SU-DHL-6 (cell line): ENCODE results near the gene GRIK1.

Experiments used
- H2AFZ ChIP-seq: fragments of 200-600 bp; sonication (generic); 2 replicates; pipeline ENCODE4 v1.6.1; 2014; ENCODE audit warnings: low read depth, mild to moderate bottlenecking, moderate library complexity, mixed read lengths, antibody characterized with exemption, low read length; ENCODE audit not compliant: severe bottlenecking
- H3F3A ChIP-seq: fragments of 200-600 bp; shearing (Covaris generic); 2 replicates; pipeline ENCODE4 v1.6.0; 2016; ENCODE audit warnings: antibody characterized with exemption, mild to moderate bottlenecking; ENCODE audit not compliant: insufficient read depth
- H3K27ac ChIP-seq: fragments of 200-600 bp; sonication (generic); 2 replicates; pipeline ENCODE4 v1.5.1; 2016; ENCODE audit warnings: low read depth, mild to moderate bottlenecking, low read length, moderate library complexity, mixed read lengths
- H3K27me3 ChIP-seq: fragments of 200-600 bp; sonication (generic), shearing (Covaris generic); 2 replicates; pipeline ENCODE4 v1.6.0; 2014; ENCODE audit warnings: mild to moderate bottlenecking, low read length
- H3K36me3 ChIP-seq: fragments of 200-600 bp; sonication (generic); 2 replicates; pipeline ENCODE4 v1.6.1; 2014; ENCODE audit warnings: mild to moderate bottlenecking, low read length, mixed read lengths
- H3K4me2 ChIP-seq: fragments of 300-600, 200-600 bp; shearing (Covaris generic), sonication (generic); 2 replicates; pipeline ENCODE4 v1.6.0; 2014; ENCODE audit warnings: low read length, low read depth, mild to moderate bottlenecking; ENCODE audit not compliant: poor library complexity, severe bottlenecking
- H3K4me3 ChIP-seq: fragments of 200-600 bp; sonication (generic); 2 replicates; pipeline ENCODE4 v1.5.1; 2014; ENCODE audit warnings: antibody characterized with exemption, low read length, mild to moderate bottlenecking, mixed read lengths; ENCODE audit not compliant: insufficient read depth, poor library complexity, severe bottlenecking
- H3K79me2 ChIP-seq: fragments of 200-600 bp; sonication (generic); 2 replicates; pipeline ENCODE4 v1.6.1; 2014; ENCODE audit warnings: mild to moderate bottlenecking, low read length, moderate library complexity; ENCODE audit not compliant: insufficient read depth
- H3K9ac ChIP-seq: fragments of 200-600 bp; sonication (generic); 2 replicates; pipeline ENCODE4 v1.7.0; 2014; ENCODE audit warnings: mild to moderate bottlenecking, low read length
- H3K9me2 ChIP-seq: fragments of 200-600 bp; sonication (generic); replicated peaks from 2 replicates; pipeline ENCODE4 v1.6.1; 2014; ENCODE audit warnings: low read length; ENCODE audit not compliant: insufficient read depth
- H3K9me3 ChIP-seq: fragments of 200-600 bp; sonication (generic); 2 replicates; pipeline ENCODE4 v1.6.1; 2014; ENCODE audit warnings: low read length, mixed read lengths; ENCODE audit not compliant: insufficient read depth
- H4K20me1 ChIP-seq: fragments of 200-600 bp; sonication (generic); 2 replicates; pipeline ENCODE4 v1.6.1; 2014; ENCODE audit warnings: low read depth, mild to moderate bottlenecking, antibody characterized with exemption, low read length, moderate library complexity, mixed read lengths
- EZH2phosphoT487 ChIP-seq: fragments of 200-600 bp; sonication (generic), shearing (Covaris generic); conservative IDR thresholded peaks from 2 replicates; pipeline ENCODE4 v1.6.1; 2018; ENCODE audit warnings: mild to moderate bottlenecking, antibody characterized with exemption, low read length, moderate library complexity, mixed read lengths
- TF ChIP-seq, protein P1 (sequence below): fragments of 200-600 bp; sonication (generic); IDR thresholded peaks from one replicate; pipeline ENCODE4 v1.5.1; 2017; ENCODE audit warnings: antibody characterized with exemption, mild to moderate bottlenecking, low read length, moderate library complexity; ENCODE audit not compliant: insufficient read depth, poor library complexity, severe bottlenecking

Gene GRIK1

DNA sequence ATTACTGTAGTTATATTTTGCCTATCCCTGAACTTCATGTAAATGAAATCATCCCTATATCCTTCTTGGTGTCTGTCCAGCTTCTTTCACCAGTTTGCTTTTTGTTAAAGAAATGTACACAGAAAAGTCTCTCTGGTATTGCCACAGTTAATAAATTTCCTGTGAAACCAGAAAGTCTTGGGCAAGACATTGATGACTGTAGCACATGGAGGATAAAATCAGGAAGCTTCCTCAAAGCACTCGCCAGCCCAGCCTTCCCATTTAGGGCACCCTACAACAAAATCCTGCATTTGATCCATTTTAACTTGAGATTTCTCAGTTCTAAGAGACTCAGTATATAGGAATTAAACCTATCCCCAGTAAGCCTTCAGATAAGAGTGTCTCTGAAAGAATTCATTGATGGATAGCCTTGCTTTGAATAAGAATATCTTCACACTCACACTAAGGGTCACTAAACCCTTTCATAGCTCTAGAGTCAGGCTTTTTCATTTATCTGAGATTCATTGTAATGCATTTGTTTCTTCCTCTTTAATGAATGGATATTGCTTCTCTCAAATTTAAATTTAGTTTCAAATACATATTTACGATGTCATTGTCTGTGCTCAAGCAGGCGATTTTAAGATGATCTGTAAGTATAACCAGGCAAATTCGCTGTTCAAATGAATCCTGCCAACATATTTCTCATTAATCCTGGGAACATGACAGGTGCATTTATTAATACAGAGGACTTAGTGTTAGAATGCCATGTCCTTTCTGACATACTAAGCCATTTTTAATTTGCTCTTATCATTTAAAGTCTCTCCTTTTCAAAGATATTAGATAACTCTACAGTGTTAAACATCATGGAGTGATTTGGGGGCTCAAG lies 153.1 kb downstream of the GRIK1 start:
- H3K4me3 ChIP-seq: no peak overlapping the region
- H3K27me3 ChIP-seq: no peaks in the 10 kb centered on the region
- H3K36me3 ChIP-seq: no peaks in the 10 kb centered on the region
- no peak overlapping the region for H2AFZ ChIP-seq
- no peaks in the 10 kb centered on the region for H3K79me2 ChIP-seq
- H4K20me1 ChIP-seq: no peaks in the 10 kb centered on the region
- TF ChIP-seq EZH2phosphoT487: no peak
- TF ChIP-seq, protein P1, sequence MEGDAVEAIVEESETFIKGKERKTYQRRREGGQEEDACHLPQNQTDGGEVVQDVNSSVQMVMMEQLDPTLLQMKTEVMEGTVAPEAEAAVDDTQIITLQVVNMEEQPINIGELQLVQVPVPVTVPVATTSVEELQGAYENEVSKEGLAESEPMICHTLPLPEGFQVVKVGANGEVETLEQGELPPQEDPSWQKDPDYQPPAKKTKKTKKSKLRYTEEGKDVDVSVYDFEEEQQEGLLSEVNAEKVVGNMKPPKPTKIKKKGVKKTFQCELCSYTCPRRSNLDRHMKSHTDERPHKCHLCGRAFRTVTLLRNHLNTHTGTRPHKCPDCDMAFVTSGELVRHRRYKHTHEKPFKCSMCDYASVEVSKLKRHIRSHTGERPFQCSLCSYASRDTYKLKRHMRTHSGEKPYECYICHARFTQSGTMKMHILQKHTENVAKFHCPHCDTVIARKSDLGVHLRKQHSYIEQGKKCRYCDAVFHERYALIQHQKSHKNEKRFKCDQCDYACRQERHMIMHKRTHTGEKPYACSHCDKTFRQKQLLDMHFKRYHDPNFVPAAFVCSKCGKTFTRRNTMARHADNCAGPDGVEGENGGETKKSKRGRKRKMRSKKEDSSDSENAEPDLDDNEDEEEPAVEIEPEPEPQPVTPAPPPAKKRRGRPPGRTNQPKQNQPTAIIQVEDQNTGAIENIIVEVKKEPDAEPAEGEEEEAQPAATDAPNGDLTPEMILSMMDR: no peak
- no peaks in the 10 kb centered on the region for H3K9me2 ChIP-seq
- H3K4me2 ChIP-seq: no peak overlapping the region
- H3K9me3 ChIP-seq: no peaks in the 10 kb centered on the region
- no peak overlapping the region for H3K9ac ChIP-seq
- H3K27ac ChIP-seq: no peak overlapping the region
- no peaks in the 10 kb centered on the region for H3F3A ChIP-seq

DNA sequence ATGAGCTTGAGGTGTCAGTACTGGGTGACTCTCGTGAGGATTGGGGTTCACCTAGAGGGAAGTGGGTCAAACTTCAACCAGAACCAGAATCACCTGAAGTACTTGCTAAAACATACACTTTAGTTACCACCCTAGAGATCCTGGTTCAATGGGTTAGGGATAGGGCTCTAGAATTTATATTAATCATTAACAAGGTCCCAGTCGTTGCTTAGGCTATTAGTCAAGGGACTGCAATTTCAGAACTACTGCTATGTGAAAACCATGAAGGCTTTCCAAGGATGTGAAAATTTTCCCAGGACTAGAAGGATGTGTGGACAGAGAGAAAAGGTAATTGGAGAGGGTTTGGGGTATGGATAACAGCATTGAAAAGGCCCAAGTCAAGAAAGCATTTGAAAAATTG lies 162.6 kb downstream of the GRIK1 start:
- no peaks in the 10 kb centered on the region for H4K20me1 ChIP-seq
- TF ChIP-seq EZH2phosphoT487: no peak
- TF ChIP-seq, protein P1: no peak

DNA sequence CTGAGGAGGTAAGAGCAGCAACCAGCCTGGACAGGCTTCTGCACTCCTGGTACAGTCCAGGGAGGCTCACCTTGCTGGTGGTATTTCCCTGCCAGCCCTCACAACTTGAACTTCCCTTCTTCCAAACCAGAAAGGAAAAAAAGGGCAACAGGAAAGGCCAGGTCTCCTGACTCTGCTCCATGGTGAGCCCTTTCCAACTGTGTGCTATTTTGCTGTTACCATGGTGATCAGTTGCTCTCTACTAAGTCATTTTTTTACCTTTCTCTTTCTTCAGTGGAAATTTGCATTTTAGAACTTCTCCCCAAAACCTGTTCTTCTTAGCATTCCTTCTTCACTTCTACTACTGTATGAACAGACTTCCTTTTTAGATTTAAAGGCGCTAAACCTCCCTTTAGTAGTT lies 164.3 kb downstream of the GRIK1 start:
- no peak overlapping the region for H3K27ac ChIP-seq

More for the DNA sequence above, 162.6 kb downstream of the GRIK1 start:
- H3F3A ChIP-seq: no peaks in the 10 kb centered on the region
- no peak overlapping the region for H3K27ac ChIP-seq
- H3K9me3 ChIP-seq: no peaks in the 10 kb centered on the region
- H3K36me3 ChIP-seq: no peaks in the 10 kb centered on the region
- H3K27me3 ChIP-seq: no peaks in the 10 kb centered on the region
- no peak overlapping the region for H3K4me3 ChIP-seq
- H3K9ac ChIP-seq: no peak overlapping the region
- H3K9me2 ChIP-seq: 0 out of 2 replicates have a peak, but pooled peaks cover 3% of the 10 kb centered on the region
- H3K4me2 ChIP-seq: no peak overlapping the region
- no peaks in the 10 kb centered on the region for H3K79me2 ChIP-seq
- H2AFZ ChIP-seq: no peak overlapping the region

More for the DNA sequence above, 164.3 kb downstream of the GRIK1 start:
- no peaks in the 10 kb centered on the region for H3K36me3 ChIP-seq
- H3K9me2 ChIP-seq: 0 out of 2 replicates have a peak, but pooled peaks cover 3% of the 10 kb centered on the region
- H3K4me2 ChIP-seq: no peak overlapping the region
- H3F3A ChIP-seq: no peaks in the 10 kb centered on the region
- no peaks in the 10 kb centered on the region for H3K9me3 ChIP-seq
- H3K79me2 ChIP-seq: no peaks in the 10 kb centered on the region
- no peak for TF ChIP-seq EZH2phosphoT487
- TF ChIP-seq, protein P1: no peak
- no peaks in the 10 kb centered on the region for H4K20me1 ChIP-seq
- no peak overlapping the region for H3K9ac ChIP-seq
- no peaks in the 10 kb centered on the region for H3K27me3 ChIP-seq
- H3K4me3 ChIP-seq: no peak overlapping the region
- H2AFZ ChIP-seq: no peak overlapping the region
